Activated CD8-positive, alpha-beta T cell treated with anti-CD3 and anti-CD28 coated beads for 36 hours (primary cell): ENCODE data around the gene RB1. TPM values are rescaled to one million over a fixed set of nuclear protein-coding genes. Genes with fewer than 3 reads are reported as not detected.

Experiments used
- ATAC-seq: fragments of 200-7000 bp; cut with Tn5 transposase; one replicate; pipeline ENCODE4 v1.10.0; 2021; ENCODE audit warnings: mild to moderate bottlenecking, moderate library complexity
- CTCF ChIA-PET: fragments of 350-600 bp; sonication (Branson Sonifier 250); formaldehyde crosslinking; loops from one replicate; lab custom pipeline; 2021; ENCODE audit warnings: antibody characterized with exemption; lab: Charles Lee
- POLR2A ChIA-PET: fragments of 350-600 bp; sonication (Branson Sonifier 250); formaldehyde crosslinking; loops from one replicate; lab custom pipeline; 2021; ENCODE audit warnings: antibody characterized with exemption; lab: Charles Lee
- DNase-seq: peaks from one replicate; pipeline ENCODE4 v3.0.0-alpha.2; 2020
- H3K27ac Mint-ChIP-seq: one replicate; pipeline ENCODE4 v1.8.0; 2021; ENCODE audit warnings: mild to moderate bottlenecking, mixed read lengths
- H3K27me3 Mint-ChIP-seq: one replicate; pipeline ENCODE4 v1.8.0; 2021; ENCODE audit warnings: mixed read lengths
- H3K36me3 Mint-ChIP-seq: one replicate; pipeline ENCODE4 v1.8.0; 2021; ENCODE audit warnings: low read depth, mixed read lengths
- H3K4me1 Mint-ChIP-seq: one replicate; pipeline ENCODE4 v1.8.0; 2021; ENCODE audit warnings: low read depth, mixed read lengths
- H3K4me3 Mint-ChIP-seq: one replicate; pipeline ENCODE4 v1.8.0; 2021; ENCODE audit warnings: mild to moderate bottlenecking, moderate library complexity, mixed read lengths
- H3K9me3 Mint-ChIP-seq: one replicate; pipeline ENCODE4 v1.8.0; 2021; ENCODE audit warnings: mixed read lengths
- intact Hi-C: fragments of 100-400 bp; cut with micrococcal nuclease; formaldehyde crosslinking; loops from one replicate; pipeline ENCODE4 v1.10.0; 2022
- total RNA-seq, 2 experiments: library from RNA; stranded (reverse); gene quantifications; one replicate each; pipeline ENCODE4 v1.2.3, GENCODE V29; 2021
- TF ChIP-seq, protein P1 (sequence below): fragments of 200-600 bp; IDR thresholded peaks from one replicate; pipeline ENCODE4 v1.8.0; 2022; ENCODE audit warnings: antibody characterized with exemption, mild to moderate bottlenecking

RB1 gene
- total RNA-seq, 2 experiments from 2014 or later = 26.4 to 29.2 TPM

- DNase-seq (no peak), ATAC-seq (no peak)
- no peak overlapping the region for H3K27ac Mint-ChIP-seq
- H3K4me3 Mint-ChIP-seq = no peak overlapping the region
- intact Hi-C loops = no loop called here
- TF ChIP-seq, protein P1, sequence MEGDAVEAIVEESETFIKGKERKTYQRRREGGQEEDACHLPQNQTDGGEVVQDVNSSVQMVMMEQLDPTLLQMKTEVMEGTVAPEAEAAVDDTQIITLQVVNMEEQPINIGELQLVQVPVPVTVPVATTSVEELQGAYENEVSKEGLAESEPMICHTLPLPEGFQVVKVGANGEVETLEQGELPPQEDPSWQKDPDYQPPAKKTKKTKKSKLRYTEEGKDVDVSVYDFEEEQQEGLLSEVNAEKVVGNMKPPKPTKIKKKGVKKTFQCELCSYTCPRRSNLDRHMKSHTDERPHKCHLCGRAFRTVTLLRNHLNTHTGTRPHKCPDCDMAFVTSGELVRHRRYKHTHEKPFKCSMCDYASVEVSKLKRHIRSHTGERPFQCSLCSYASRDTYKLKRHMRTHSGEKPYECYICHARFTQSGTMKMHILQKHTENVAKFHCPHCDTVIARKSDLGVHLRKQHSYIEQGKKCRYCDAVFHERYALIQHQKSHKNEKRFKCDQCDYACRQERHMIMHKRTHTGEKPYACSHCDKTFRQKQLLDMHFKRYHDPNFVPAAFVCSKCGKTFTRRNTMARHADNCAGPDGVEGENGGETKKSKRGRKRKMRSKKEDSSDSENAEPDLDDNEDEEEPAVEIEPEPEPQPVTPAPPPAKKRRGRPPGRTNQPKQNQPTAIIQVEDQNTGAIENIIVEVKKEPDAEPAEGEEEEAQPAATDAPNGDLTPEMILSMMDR = no peak
- no peaks in the 10 kb centered on the region for H3K9me3 Mint-ChIP-seq
- peaks cover 20% of the 10 kb centered on the region for H3K36me3 Mint-ChIP-seq
- no peaks in the 10 kb centered on the region for H3K27me3 Mint-ChIP-seq
- H3K4me1 Mint-ChIP-seq = no peaks in the 10 kb centered on the region
- CTCF ChIA-PET = interaction anchor here (0.9 to 1.6 kb wide), 4 partner anchors 13 to 141 kb away, joined by 3 to 5 read pairs (median 4); no protein-coding TSS in a partner anchor
- POLR2A ChIA-PET = no interaction called here
Measured at GRCh38 chr13:48475230-48475629, 171.7 kb downstream of the RB1 start.

DNA sequence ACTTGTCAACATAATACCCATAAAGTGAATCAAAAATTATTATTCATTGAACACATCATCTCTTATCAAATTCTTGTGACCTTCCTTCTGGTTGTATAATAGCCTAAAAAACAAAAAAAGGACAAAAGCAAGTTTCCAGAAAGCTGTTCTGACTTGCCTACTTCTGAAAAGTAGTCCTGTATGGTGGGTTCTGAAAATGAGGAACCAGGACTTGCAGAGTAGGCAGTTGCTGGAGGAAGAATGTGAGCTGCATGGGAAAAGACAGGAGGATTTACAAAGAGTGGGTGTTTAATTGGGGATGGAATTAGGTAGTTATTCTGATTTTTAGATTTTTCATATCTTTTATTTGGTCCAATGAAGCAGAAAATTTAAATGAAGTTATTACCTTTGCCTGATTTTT is 172.7 kb downstream of the RB1 start:
- peaks cover 20% of the 10 kb centered on the region for H3K36me3 Mint-ChIP-seq
- no peaks in the 10 kb centered on the region for H3K9me3 Mint-ChIP-seq
- H3K4me3 Mint-ChIP-seq = no peak overlapping the region
- TF ChIP-seq, protein P1 = no peak
- no peak overlapping the region for H3K27ac Mint-ChIP-seq
- intact Hi-C loops = no loop called here
- POLR2A ChIA-PET = no interaction called here
- H3K27me3 Mint-ChIP-seq = no peaks in the 10 kb centered on the region
- CTCF ChIA-PET = interaction anchor here (0.9 to 1.5 kb wide), 4 partner anchors 9 to 142 kb away, joined by 3 to 5 read pairs (median 4); no protein-coding TSS in a partner anchor
- H3K4me1 Mint-ChIP-seq = no peaks in the 10 kb centered on the region
- DNase-seq (no peak), ATAC-seq (no peak)

- H3K4me3 Mint-ChIP-seq = no peak overlapping the region
- no peak overlapping the region for H3K27ac Mint-ChIP-seq
- peaks cover 18% of the 10 kb centered on the region for H3K36me3 Mint-ChIP-seq
- no peaks in the 10 kb centered on the region for H3K9me3 Mint-ChIP-seq
- TF ChIP-seq, protein P1 = no peak
- DNase-seq (no peak), ATAC-seq (no peak)
- CTCF ChIA-PET = interaction anchor here (1.3 to 1.4 kb wide), 2 partner anchors 9 to 143 kb away, joined by 4 to 5 read pairs; no protein-coding TSS in a partner anchor
- no peaks in the 10 kb centered on the region for H3K27me3 Mint-ChIP-seq
- POLR2A ChIA-PET = no interaction called here
- H3K4me1 Mint-ChIP-seq = no peaks in the 10 kb centered on the region
- intact Hi-C loops = no loop called here
Measured at GRCh38 chr13:48476686-48477085, 173.1 kb downstream of the RB1 start.

DNA sequence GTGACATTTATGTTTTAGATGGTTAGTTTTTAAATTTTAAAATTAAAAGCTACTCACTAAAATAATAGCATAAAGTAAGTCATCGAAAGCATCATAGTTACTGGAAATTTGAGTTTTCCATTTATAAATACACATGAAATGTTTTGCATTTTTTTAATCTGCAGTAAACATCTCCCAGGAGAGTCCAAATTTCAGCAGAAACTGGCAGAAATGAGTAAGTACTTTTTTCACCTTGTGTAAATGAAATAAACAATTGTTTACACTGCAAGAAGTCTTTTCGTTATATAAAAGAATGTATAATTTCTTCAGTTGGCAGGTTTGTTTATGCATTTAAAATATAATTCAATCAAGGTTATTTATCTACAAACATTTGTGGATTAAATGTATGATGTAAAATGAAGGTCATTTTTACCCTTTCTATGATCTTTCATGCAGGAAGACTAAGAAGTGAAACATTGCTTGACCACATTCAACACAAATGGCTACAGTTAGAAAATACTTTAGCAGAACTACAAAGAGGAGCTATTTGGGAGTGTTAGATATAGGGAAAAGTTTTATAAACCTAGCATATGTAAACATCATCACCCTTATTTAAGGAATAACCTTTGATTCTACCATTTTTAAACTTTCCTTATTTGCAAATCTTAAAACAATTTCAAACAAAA is 173.8 kb downstream of the RB1 start:
- intact Hi-C loops = no loop called here
- H3K36me3 Mint-ChIP-seq = peaks cover 15% of the 10 kb centered on the region
- no peaks in the 10 kb centered on the region for H3K27me3 Mint-ChIP-seq
- TF ChIP-seq, protein P1 = no peak
- DNase-seq = no peak
- H3K4me3 Mint-ChIP-seq = no peak overlapping the region
- POLR2A ChIA-PET = no interaction called here
- no peaks in the 10 kb centered on the region for H3K9me3 Mint-ChIP-seq
- H3K4me1 Mint-ChIP-seq = no peaks in the 10 kb centered on the region
- no peak overlapping the region for H3K27ac Mint-ChIP-seq
- CTCF ChIA-PET = interaction anchor here (1.3 to 1.4 kb wide), 2 partner anchors 8 to 143 kb away, joined by 4 to 5 read pairs; no protein-coding TSS in a partner anchor
- ATAC-seq = no peak

DNA sequence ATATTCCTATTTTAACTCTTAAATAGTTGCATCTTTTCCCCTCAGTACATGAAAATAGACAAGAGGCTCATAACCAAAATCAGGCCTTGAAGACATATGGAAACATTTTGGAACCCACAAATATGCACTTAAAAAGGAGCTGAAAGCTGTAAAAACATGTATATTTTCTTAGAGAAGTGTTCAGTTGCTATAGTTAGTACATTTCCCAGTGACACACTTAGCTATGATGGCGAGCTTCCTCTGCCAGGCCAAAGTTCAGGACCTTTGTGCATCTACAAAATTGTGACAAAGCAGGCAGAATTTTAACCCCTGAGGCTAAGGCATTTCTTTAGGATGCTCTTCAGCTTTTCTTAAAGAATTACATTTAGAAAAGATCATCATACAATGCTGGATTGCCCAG is 174.8 kb downstream of the RB1 start:
- Mint-ChIP-seq H3K4me3 (no peak overlapping the region), H3K27ac (no peak overlapping the region), H3K36me3 (peaks cover 15% of the 10 kb centered on the region), H3K9me3 (no peaks in the 10 kb centered on the region), H3K27me3 (no peaks in the 10 kb centered on the region), H3K4me1 (no peaks in the 10 kb centered on the region)
- ChIA-PET CTCF (no interaction called here), POLR2A (no interaction called here)
- TF ChIP-seq, protein P1 = no peak
- no peak for ATAC-seq
- DNase-seq = no peak
- intact Hi-C loops = no loop called here
